ENCODE results near the gene REC8. TPM values are rescaled to one million over a fixed set of nuclear protein-coding genes. Genes with fewer than 3 reads are reported as not detected.

REC8 gene
- polyA plus RNA-seq, 5 donors, result 36.6 to 67.1 (median 48.2) TPM

DNA sequence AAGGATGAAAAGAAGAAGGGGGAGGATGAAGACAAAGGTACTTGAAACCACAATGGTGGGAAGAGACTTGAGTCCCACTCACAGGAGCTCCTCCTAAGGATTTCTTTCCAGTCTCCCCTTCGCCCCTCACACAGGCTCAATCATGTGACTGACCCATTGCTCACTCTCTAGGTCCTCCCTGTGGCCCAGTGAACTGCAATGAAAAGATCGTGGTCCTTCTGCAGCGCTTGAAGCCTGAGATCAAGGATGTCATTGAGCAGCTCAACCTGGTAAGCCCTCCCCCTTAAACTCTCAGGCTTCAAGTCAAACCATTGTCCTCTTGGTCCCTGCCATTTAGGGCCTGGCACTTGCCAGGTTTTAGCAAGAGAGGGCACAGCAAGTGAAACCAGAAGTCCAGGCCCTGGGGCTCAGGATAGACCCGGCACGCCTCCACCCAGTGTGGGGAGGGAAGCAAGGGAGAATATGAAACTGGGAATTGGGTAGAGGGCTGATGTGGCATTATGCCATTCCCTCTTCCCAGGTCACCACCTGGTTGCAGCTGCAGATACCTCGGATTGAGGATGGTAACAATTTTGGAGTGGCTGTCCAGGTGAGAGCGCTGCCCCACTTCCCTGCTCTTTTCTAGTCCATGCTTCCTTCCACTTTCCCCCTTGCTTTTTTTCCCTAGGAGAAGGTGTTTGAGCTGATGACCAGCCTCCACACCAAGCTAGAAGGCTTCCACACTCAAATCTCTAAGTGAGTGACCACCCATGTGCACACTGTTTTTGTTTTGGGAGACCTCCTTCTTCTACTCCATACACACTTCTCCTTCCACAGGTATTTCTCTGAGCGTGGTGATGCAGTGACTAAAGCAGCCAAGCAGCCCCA, 34.1 kb upstream of the REC8 start:
- no peak for DNase-seq

GRCh38 chr14:24138396-24139271, 33.2 kb upstream of the REC8 start:
- DNase-seq, result no peak

DNA sequence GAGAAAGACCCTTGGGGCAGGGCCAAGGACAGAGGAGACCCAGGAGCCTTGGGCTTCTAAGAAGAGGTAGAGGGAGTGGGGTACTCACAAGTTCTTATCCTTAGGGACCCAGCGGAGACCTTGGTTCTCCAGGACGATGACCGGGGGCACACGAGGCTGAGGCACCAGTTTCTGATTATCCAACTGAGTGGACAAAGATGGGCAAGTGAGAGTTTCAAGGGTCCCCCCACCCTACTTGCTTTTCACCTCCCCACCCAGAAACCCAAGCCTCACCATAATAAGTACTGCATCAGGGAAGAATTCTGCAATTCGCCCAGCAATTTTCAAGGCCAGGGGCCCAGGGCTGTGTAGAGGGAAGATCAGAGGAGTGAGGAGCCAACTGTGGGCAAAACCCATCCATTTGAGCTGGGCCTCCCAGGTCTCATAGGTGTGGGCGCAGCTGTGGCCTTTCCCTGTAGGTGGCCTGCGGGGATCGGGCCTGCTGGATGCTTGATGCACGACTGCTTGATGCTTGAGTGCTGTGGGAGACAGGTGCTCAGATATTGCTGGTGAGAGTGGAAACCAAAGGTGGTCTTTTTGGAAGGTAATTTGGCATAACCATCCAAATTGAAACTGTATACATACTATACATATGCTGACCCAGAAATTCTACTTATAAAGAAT, 32.5 kb upstream of the REC8 start:
- DNase-seq, result no peak

- DNase-seq, result peak; percentile 99
These were observed 30.6 kb upstream of the REC8 start, which contains the start of gene EMC9 for GRCh38 chr14:24141097-24141880. EMC9 (minus strand) TSS chr14:24141591; CDS start chr14:24141304, 287 bp downstream.

DNA sequence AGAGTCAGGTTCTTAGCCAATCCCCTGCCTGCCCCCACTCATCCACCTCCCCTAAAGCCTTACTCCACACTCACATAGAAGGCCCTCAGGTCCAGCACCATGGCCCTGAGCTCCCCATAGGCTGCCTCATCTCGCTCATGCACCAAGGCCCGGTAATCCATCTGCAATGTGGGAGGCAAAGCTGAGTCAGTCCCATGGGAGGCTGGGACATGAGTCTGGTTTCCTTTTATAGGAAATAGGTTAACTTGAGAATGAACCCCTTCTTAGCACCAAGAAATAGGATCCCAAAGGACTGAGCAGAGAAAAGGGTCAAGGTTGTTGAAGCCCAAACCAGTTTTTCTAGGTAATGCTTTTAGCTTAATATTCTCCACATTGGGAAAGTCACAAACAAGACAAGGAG, 28.4 kb upstream of the REC8 start:
- no peak for DNase-seq

DNA sequence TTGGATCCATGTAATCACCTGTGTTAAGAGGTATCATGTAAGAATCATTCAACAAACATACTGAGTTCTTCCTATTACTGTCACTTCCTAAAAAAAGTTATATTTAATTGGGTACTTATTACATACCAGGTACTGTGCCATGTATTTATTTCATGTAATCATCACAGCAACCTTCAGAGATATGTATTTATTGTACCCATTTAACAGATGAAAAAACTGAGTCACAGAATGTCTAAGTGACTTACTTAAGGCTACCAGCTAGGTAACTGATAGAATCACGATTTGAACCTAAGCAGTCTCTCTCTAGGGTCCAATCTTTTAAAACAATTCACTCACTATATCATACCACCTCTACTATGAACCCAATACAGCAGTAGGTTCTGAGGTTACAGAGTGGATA, 27.4 kb upstream of the REC8 start:
- no peak for DNase-seq

DNA sequence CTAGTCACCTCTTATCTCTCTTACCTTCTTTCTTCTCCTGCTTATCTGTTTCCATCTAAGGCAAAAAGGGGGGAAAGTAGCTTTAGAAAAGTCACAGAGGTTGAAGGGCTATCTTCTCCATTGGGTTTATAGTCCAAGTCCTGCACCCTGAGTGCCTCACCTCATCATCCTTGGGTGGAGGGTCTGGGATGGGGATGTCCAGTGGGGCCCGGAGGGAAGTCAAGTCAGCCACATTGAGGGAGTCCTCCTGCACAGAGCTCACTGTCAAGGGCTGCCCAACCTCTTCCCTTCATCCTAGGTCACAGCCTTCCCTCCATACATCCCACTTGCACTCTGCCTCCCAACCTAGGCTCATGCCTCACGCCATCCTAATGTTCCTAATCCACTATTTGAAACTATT, 26.7 kb upstream of the REC8 start:
- no peak for DNase-seq

- DNase-seq, result no peak
These were observed 26.0 kb upstream of the REC8 start for GRCh38 chr14:24145690-24146452.

GRCh38 chr14:24146453-24146977, 25.4 kb upstream of the REC8 start, which contains the start of gene PSME2:
PSME2 (minus strand) TSS chr14:24146610; CDS start chr14:24146581, 29 bp downstream.
- peak; percentile 94 to 95 for DNase-seq

DNA sequence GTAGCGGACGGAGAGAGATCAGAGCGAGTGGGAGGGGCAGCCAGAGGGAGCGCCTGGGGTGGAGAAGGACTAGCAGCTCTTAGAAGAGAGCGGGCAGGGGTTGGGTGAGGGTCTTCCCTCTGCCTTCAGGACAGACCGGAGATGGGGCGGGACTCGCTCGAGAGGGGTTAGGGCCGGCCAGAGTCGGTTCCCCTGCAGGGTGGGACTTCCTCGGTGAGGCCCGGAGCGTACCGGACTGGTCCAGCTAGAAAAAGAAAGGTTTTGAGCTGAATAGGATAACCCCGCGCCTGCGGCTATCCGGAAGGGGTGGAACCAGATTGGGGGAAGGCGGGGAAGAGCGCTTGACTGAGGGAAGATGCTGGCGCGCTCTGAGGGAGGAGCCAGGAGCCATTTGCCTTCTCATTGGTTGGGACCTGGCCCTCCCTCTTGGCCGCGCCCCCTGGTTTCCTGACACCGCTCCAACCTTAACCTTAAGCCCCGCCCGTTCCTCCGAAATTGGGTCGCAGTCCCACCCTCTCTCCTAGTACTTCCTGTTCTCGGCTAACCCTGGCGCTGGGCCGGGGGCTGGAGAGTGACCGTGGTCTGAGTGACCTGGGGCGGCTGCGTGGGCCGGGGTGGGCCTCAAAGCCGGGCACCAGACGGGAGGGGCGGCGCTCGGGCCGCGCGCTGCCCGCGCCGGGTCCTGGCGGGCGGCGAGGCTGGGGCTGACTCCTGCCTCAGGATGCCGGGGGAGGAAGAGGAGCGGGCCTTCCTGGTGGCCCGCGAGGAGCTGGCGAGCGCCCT, 24.7 kb upstream of the REC8 start, which contains the start of gene RNF31:
Gene RNF31, plus strand, starts transcription at position 521 of the 783 bp plus-strand sequence. Its CDS starts 201 bp downstream, at position 722.
- DNase-seq, result peak; percentile 98

DNA sequence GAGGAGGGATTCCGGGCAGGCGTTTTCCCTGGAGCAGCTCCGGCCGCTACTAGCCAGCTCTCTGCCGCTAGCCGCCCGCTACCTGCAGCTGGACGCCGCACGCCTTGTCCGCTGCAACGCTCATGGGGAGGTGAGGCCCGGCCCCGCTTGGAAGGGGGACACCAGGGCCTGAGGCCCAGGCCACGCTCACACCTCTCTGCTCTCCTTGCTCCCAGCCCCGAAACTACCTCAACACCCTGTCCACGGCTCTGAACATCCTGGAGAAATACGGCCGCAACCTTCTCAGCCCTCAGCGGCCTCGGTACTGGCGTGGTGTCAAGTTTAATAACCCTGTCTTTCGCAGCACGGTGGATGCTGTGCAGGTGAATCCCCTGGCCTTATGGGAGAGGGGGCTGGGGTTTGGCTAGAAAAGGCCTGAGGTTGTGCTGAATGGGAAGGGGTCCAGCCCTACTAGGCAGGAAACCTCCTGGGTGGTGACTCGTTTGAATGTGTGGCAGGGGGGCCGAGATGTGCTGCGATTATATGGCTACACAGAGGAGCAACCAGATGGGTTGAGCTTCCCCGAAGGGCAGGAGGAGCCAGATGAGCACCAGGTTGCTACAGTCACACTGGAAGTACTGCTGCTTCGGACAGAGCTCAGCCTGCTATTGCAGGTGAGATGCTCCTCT, 24.0 kb upstream of the REC8 start:
- no peak for DNase-seq

DNA sequence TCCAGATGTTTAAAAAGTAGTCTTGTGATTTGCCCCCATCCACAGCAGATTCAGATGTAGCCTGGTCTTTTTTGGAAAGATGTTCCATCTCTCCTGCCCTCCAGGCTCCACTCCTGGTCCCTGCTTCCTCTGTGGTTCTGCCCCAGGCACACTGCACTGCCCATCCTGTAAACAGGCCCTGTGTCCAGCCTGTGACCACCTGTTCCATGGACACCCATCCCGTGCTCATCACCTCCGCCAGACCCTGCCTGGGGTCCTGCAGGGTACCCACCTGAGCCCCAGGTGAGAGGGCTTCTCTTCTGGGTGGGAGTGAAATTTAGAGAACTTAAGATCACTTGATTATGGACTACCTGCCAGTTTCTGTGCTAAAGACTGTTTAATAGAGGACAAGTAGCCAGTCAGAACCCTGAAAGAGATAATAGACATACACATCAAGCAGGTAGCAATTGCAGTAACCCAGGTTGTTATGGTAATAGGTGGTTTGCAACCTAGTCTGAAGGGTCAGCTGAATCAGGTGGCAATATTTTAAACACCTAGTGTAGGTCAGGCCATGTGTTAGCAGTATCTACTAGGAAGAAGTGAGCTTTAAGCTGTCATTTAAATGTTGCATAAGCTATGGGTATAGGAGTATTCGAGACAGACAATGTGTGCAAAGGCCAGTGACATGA, 22.4 kb upstream of the REC8 start:
- no peak for DNase-seq

DNA sequence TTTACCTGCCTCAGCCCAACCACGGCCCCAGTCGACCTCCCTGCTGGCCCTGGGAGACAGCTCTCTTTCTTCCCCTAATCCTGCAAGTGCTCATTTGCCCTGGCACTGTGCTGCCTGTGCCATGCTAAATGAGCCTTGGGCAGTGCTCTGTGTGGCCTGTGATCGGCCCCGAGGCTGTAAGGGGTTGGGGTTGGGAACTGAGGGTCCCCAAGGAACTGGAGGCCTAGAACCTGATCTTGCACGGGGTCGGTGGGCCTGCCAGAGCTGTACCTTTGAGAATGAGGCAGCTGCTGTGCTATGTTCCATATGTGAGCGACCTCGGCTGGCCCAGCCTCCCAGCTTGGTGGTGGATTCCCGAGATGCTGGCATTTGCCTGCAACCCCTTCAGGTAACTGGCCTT, 21.8 kb upstream of the REC8 start:
- no peak for DNase-seq

DNA sequence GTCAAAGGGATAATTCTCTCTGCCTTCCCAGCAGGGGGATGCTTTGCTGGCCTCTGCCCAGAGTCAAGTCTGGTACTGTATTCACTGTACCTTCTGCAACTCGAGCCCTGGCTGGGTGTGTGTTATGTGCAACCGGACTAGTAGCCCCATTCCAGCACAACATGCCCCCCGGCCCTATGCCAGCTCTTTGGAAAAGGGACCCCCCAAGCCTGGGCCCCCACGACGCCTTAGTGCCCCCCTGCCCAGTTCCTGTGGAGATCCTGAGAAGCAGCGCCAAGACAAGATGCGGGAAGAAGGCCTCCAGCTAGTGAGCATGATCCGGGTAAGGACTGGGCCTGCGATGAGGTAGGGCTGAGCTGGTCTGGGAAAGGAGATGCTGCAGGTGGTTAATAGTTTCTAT, 21.3 kb upstream of the REC8 start:
- DNase-seq, result no peak

GRCh38 chr14:24150993-24151392, 20.9 kb upstream of the REC8 start:
- no peak for DNase-seq

DNA sequence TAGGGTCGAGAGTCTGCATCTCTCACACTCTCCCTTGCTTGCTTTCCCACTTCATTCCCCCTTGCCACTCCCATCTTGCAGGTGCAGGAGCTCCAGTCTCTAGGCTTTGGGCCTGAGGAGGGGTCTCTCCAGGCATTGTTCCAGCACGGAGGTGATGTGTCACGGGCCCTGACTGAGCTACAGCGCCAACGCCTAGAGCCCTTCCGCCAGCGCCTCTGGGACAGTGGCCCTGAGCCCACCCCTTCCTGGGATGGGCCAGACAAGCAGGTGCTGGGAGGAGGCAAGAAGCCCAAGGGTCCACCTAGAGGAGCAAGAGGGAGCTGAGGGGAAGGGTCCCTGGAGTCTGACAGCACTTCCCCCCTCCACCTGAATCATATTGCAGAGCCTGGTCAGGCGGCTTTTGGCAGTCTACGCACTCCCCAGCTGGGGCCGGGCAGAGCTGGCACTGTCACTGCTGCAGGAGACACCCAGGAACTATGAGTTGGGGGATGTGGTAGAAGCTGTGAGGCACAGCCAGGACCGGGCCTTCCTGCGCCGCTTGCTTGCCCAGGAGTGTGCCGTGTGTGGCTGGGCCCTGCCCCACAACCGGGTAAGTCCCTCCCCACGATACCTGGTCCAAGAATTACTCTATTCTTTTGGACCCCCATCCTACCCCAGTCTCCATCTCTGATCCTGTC, 20.3 kb upstream of the REC8 start:
- no peak for DNase-seq

- no peak for DNase-seq
These were observed 16.8 kb upstream of the REC8 start for GRCh38 chr14:24155100-24155499.
